Right renal pelvis (tissue), 4 donors: Measurements from ENCODE around the gene CRIM1. TPM values are rescaled to one million over a fixed set of nuclear protein-coding genes. Genes with fewer than 3 reads are reported as not detected.
A peak's percentile ranks its signal among the peaks of the same experiment; 100 is the strongest.

Source experiments
- DNase-seq, 4 donors: peaks; one replicate each; pipeline ENCODE4 v3.0.0-alpha.2; 2013; ENCODE audit warnings: low read depth in 4 of 4, low spot score in 3 of 4, missing footprints in 1 of 4
- polyA plus RNA-seq, 4 donors: library from polyadenylated mRNA; unstranded; fragments of 120-200 nt; gene quantifications; one replicate each; pipeline ENCODE4 v1.2.1, GENCODE V29; 2013; ENCODE audit not compliant: insufficient read length in 4 of 4

CRIM1 gene
- polyA plus RNA-seq, 4 donors: 93.5 to 115 (median 103) TPM

GRCh38 chr2:36507408-36507812 is 151.8 kb downstream of the CRIM1 start:
- DNase-seq: peak in 2 of 4 donors; percentile 36 to 50

DNA sequence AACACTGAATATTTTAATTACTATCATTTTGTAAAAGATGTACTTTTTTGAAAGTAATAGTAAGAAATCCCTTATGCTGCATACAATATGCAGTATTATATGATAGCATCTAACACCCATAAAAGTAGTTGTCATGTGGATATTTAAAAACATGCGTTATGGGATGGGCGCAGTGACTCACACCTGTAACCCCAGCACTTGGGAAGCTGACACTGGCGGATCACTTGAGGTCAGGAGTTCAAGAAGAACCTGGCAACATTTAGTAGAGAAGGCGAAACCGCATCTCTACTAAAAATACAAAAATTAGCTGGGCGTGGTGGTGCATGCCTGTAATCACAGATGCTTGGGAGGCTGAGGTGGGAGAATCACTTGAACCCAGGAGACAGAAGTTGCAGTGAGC is 153.5 kb downstream of the CRIM1 start:
- DNase-seq: no peak

DNA sequence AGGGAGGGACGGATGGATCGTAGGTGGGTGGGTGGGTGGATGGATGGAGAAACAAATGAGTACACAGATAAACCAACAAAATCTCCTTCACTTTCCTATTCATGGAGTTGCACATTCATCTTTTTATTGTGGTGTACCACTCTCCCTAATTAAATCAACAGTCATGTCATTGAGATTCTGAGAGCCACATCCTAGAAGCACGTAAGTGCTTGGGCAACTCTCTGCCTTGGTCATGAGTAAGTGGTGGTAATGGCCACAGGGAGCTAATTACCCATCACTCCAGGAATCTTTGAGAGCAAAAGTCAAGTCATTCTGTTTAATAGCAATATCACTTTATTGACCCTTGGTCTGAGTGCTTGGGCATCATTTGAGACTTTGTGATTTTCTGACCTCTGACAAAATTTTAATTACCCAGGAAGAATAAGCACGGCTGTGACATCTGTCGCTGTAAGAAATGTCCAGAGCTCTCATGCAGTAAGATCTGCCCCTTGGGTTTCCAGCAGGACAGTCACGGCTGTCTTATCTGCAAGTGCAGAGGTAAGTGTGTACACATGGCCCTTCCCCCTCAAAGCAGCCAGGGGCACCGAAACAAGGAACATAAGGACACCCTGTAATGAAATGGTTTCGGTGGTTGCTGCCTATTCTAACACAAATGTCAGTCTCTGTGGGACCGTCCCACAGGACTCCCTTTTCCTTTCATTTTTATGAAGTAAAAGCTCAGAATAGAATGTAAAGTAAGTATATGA is 156.5 kb downstream of the CRIM1 start:
- DNase-seq: no peak

DNA sequence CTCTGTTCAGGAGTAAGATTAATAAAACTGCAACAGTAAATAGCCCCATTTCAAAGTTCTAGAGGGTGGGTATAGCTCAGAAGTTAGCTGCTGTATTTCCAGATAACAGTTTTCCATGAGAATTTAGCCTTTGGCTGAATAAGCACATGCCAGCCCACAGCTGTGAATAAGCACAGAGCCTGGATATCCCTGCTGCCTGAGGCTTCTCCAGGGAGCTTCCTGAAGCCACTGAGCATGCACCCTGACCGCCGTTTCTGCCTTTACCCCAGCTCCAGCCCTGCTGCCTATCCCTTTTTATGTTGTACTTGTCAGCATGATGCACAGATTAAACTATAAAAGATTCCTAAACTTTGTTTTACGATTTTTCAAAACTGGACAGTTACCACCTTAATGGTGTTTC is 157.1 kb downstream of the CRIM1 start:
- DNase-seq: no peak

DNA sequence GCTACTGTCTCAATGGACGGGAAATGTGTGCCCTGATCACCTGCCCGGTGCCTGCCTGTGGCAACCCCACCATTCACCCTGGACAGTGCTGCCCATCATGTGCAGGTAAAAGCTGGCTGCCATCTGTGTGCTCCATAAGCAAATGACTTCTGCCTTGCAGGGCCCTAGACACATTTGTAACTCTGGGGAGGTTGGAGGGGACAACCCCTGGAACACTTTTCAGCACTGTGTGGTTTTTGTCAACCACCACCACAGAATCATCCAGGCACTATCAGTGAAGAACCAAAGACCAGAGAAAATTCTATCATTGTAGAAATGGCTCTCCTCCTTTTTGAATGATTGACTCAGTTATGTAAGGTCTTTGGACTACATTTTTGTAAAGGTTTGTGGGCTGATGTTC is 158.1 kb downstream of the CRIM1 start:
- DNase-seq: no peak

DNA sequence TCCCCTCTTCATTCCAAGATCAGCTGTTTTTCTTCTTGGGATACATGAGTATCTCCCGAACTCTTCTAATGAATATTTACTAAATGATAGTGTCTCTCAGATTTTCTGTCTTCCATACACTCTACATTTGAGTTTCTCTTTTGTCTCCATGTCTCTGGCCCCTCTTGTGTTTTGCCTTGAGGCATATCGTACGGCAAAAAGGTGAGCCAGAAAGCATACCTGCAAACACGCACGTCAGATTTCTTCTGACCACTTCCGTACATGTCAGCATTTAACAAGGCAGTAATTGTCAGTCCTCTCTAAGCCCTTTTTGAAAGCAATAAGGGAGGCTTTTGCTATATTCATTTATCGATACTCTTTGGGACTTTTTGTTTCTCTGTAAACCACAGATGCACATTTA is 160.0 kb downstream of the CRIM1 start:
- DNase-seq: no peak

DNA sequence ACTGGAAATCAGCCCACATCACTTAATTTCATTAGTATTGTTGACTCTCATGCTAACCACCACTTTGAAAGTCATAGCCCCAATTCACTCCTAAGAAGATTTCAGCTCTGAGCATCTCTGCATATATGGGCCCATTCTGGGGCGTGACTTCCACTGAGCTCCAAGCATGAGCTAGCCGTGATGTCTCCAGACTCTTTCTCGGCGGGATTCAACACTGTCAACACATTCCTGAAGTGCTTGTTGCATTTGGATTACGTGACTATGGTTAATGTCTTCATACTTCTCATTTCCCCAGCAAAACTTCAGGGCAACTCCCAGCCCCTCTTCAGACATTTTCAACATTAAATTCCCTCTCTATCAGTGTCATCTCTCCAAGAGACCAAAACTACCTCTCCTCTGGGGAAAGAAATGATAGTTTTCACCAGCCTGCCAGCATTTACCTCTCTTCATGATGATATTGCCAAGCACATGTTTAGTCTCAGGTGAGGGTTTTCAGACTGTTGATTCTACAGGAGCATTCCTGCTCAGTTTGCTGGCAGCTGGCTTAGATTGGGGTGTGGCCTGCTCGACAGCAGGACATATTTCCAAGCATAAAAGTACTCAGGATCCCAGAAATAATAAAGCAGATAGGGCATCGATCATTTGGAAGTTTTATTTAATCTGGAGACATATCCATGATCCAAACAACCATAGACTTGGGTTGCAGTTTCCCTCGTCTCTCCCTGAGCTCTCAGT is 160.7 kb downstream of the CRIM1 start:
- DNase-seq: no peak

- no peak for DNase-seq
Observed at GRCh38 chr2:36520431-36520830, 164.9 kb downstream of the CRIM1 start.

GRCh38 chr2:36523153-36523552 is 167.6 kb downstream of the CRIM1 start:
- no peak for DNase-seq

- no peak for DNase-seq
Observed at GRCh38 chr2:36525245-36525644, 169.7 kb downstream of the CRIM1 start.

DNA sequence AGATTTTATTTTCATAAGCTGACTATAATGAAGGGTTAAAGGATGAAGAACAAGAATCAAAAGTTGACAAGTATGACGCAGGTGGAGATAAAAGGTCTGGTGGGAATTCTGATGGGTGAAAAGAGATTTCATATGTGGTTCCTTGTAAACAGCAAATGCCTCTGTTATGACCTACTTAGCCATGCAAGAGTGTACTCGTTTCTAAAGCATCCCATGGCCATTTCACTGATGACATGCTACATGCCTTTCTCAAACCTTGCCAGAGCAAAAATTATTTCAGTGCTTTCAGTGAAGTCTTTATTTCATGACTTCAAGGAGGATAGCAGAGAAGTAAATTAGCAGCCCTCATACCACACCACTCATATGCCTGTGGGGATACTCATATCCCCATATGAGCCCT is 170.6 kb downstream of the CRIM1 start:
- no peak for DNase-seq

- no peak for DNase-seq
Observed at GRCh38 chr2:36528274-36528673, 172.7 kb downstream of the CRIM1 start.

GRCh38 chr2:36528766-36529392 is 173.3 kb downstream of the CRIM1 start:
- no peak for DNase-seq

GRCh38 chr2:36530178-36530982 is 174.8 kb downstream of the CRIM1 start:
- no peak for DNase-seq

DNA sequence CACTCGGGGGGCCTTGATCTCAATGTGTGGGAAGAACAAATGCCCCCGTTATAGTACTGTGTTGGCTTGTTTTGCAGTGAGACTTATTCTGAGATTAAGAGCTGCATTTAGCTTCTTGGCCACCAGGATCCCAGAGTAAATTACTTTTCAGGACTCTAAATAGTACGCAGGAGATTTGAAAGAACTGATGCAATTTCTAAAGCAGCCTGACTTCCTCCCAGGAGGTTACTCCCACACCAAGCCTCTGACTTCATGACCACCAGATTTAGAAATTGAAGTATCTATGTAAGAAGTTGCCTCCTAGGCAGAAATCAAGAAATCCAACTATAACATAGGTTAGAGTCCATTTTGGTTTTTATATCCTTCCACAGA is 175.4 kb downstream of the CRIM1 start:
- DNase-seq: no peak

- no peak for DNase-seq
Observed at GRCh38 chr2:36534275-36534799, 178.8 kb downstream of the CRIM1 start.

- DNase-seq: no peak
Observed at GRCh38 chr2:36535099-36535498, 179.5 kb downstream of the CRIM1 start.

- DNase-seq: no peak
Observed at GRCh38 chr2:36536776-36537175, 181.2 kb downstream of the CRIM1 start.

DNA sequence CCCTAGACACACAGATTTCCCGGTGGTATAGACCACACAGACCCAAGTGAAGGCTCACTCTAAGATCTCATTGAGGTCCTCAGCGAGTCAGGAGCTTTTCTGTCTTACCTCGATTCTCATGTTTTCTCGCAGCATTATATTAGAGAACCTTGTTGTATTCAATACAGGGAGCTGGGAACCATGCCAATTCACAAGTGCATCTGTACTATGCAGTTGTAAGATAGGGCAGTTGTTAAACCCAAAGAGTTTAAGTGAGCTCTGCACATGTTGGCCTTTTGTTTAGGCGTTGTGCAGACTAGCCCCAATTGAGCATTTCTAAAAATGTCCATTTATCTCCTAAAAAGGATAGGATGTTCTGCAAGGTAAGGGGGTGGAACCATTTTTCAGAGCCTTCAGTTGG is 182.8 kb downstream of the CRIM1 start:
- no peak for DNase-seq

- DNase-seq: no peak
Observed at GRCh38 chr2:36539631-36540030, 184.1 kb downstream of the CRIM1 start.
